ENCODE measurements around the gene TRIM74.
A peak's percentile ranks its signal among the peaks of the same experiment; 100 is the strongest.
"Not testable (repeated sequence)": the region's sequence is repeated elsewhere in the genome, so short reads cannot be mapped to it uniquely, and the experiment has no call there.

Gene TRIM74

DNA sequence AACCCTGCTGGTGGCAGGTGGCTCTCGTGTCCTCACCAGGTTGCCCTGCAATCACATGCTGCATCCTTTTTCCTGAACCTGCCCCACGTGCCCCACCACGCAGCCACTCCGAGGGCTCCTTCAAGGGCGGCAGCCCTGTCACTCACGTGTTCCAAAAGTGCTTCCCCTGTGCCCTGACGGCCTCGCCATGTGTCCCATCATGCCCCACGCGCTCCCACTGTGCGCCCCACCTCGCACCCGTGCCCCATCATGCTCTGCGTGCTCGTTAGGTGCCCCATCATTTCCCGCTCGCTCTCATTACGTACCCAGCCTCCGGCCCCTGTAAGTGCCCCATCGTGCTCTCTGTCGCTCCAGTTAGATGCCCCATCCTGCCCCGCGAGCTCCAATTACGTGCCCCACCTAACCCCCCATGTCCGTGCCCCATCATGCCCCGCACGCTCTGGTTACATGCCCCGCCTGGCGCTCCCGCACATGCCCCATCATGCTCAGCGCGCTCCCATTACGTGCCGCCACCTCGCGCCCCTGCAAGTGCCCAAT, at the start of gene TRIM74:
Gene TRIM74, minus strand, starts transcription at position 487 of the 537 bp plus-strand sequence. CDS start 3,309 bp downstream, outside the sequence.
- not testable (repeated sequence) for DNase-seq (ENCODE audit: low read depth in 2 of 3, low spot score in 1 of 3)

GRCh38 chr7:73006491-73006890, 37.2 kb upstream of the TRIM74 start:
- not testable (repeated sequence) for DNase-seq (ENCODE audit: low read depth in 2 of 3, low spot score in 1 of 3)

GRCh38 chr7:73005693-73006447, 36.6 kb upstream of the TRIM74 start:
- peak; percentile 81 to 91 (median 83) for DNase-seq (ENCODE audit: low read depth in 2 of 3, low spot score in 1 of 3)

- DNase-seq (ENCODE audit: low read depth in 2 of 3, low spot score in 1 of 3), result peak; percentile 27 to 72 (median 41)
These were observed 36.1 kb upstream of the TRIM74 start for GRCh38 chr7:73005356-73005692.

DNA sequence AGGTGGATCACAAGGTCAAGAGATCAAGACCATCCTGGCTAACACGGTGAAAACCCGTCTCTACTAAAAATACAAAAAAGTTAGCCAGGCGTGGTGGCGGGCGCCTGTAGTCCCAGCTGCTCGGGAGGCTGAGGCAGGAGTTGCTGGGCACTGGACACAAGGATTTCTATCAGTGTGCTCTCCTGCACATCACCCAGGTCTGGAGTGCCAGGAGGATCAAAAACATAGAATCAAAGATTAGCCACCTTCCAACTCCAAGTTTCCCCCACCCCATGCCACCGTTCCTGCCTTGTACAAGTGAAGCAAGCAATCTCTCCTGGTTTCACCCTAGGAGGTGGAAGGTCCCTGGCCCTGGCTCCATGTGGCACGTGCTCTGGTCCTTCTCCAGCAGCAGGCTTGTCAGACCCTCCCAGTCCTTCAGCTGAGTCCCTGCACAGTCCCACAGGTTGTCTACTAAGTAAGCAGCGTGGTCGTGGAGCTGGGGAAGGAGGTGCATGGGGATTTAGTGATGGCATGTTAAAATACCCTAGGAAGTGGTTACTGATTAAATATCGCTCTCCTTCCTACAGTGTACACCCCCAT, 28.7 kb upstream of the TRIM74 start:
- DNase-seq (ENCODE audit: low read depth in 2 of 3, low spot score in 1 of 3), result not testable (repeated sequence)

GRCh38 chr7:72997447-72997846, 28.2 kb upstream of the TRIM74 start:
- DNase-seq (ENCODE audit: low read depth in 2 of 3, low spot score in 1 of 3), result not testable (repeated sequence)

DNA sequence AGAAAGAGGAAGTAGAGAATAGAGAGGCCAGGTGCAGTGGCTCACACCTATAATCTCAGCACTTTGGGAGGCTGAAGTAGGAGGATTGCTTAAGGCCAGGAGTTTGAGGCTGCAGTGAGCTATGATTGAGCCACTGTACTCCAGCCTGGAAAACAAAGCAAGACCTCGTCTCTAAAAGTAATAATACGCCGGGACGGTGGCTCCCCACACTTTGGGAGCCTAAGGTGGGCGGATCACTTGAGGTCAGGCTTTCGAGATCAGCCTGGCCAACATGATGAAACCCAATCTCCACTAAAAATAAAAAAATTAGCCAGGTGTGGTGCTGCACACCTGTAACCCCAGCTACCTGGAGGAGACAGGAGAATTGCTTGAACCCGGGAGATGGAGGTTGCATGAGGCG, 26.2 kb upstream of the TRIM74 start:
- DNase-seq (ENCODE audit: low read depth in 2 of 3, low spot score in 1 of 3), result not testable (repeated sequence)

DNA sequence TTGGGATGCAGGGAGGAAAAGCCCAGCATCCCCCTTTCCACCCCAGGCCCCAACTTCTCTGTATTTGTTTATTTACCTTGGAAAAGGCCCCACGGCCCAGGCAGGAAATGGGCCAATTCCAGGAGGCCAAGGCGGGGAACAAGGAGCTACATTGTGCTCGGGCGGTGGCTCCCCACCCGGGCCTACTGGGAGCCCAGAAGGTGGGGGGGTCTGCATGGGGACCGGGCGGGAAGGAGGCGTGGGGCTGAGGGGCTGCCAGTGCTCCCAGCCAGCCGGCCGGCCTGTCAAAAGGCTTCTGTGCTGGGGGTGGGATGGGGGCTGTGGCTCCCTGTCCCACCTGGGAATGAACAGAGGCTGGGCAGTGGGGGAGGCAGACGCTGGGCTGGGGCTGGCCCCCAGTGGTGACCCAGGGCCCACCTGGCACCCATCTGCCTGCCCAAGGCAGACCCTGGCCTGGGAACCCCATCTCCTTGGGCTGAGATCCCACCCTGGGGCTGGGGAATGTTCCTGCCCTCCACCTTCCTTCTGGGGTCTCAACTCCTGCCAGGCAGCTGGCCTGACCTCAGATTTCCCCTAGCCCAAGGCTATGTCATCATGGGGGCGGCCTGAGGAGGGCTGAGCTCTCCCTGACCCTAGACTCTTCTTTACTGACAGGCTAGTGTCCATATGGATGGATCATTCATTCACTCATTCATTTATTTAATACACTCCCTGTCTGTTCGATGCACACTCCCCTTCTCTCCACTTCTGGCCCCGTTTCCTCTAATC, 21.1 kb upstream of the TRIM74 start:
- not testable (repeated sequence) for DNase-seq (ENCODE audit: low read depth in 2 of 3, low spot score in 1 of 3)

GRCh38 chr7:72982084-72982483, 12.8 kb upstream of the TRIM74 start:
- not testable (repeated sequence) for DNase-seq (ENCODE audit: low read depth in 2 of 3, low spot score in 1 of 3)

- DNase-seq (ENCODE audit: low read depth in 2 of 3, low spot score in 1 of 3), result not testable (repeated sequence)
These were observed 11.1 kb upstream of the TRIM74 start for GRCh38 chr7:72980382-72980781.

DNA sequence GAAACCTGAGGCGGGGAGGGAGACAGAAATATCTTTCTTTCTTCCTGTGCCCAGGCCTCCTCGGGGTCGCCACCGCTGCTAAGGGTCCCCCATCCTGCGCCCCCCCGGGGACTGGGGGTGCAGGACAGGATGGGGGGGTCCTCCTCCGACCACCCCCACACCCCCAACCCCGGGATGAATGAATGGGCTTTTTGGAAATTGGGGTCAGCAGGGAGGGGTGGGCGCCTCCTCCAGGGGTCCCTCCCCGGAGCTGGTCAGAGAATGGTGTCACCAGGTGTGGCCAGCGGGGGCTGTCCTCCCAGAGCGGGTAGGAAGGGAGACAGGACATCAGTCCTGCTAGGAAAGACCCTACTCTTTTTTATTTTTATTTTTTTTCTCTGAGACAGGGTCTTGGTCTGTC, 7.2 kb upstream of the TRIM74 start:
- DNase-seq (ENCODE audit: low read depth in 2 of 3, low spot score in 1 of 3), result not testable (repeated sequence)

DNA sequence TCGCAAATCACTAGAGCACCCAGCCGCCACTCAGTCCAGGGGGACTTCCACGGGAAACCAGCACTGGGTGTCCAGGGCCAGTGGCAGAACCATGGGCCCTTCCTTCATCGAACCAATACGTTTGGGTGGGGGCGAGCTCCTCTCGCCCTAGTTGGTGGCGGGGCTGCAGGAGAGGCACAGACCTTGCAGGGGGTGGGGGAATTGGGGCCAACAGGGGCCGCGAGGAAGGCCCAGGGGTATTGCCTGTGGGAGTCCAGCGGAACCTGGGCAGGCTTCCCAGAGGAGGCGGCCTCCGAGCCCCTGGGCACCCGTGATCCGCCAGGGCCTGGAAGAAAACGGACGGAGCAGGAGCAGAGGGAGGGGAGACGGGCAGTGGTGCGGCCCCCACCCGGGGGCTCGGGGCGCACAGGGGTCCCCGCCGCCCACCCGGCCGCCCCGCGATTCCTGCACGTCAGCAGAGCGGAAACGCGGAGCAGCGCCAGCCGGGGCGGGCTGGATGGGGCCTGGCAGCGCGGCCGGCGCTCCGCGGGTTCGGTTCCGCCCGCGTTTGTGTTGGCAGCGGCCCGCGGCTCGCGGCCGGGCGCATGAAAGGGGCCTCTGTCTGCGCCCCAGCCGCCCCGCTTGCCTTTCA, 6.5 kb upstream of the TRIM74 start:
- not testable (repeated sequence) for DNase-seq (ENCODE audit: low read depth in 2 of 3, low spot score in 1 of 3)

DNA sequence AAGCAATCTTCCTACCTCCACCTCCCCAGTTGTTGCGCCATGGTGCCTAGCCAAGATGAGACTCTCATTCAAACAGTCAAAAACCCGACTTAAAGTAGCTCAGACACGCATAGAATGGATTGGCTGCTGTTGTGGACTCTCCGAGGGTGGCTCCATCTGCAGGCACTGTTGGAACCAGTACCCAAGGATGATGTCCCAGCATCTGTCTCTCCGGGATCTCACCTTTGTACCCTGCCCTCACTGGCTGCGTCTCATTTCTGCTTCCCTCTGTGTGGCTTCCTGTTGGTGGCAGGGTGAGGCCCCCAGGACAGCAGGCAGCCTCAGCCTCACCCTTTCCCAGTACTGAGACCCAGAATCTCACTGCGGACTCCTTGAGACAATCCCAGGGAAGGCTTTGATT, 5.5 kb upstream of the TRIM74 start:
- not testable (repeated sequence) for DNase-seq (ENCODE audit: low read depth in 2 of 3, low spot score in 1 of 3)

DNA sequence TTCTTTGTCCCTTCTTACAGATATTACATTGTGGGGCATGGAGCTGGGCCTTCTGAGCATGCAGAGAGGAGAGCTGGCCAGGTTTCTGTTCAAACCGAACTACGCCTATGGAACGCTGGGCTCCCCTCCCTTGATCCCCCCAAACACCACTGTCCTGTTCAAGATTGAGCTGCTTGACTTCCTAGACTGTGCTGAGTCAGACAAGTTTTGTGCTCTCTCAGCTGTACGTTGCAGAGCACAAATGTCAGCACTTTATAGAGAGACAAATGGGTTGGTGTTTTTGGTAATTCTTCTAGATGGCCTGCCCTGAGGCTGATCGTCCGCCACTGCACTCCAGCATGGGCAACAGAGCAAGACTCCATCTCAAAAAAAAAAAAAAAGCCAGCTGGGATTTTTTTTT, 2.2 kb upstream of the TRIM74 start:
- not testable (repeated sequence) for DNase-seq (ENCODE audit: low read depth in 2 of 3, low spot score in 1 of 3)

- DNase-seq (ENCODE audit: low read depth in 2 of 3, low spot score in 1 of 3), result not testable (repeated sequence)
These were observed 422 bp upstream of the TRIM74 start for GRCh38 chr7:72969688-72970087.

DNA sequence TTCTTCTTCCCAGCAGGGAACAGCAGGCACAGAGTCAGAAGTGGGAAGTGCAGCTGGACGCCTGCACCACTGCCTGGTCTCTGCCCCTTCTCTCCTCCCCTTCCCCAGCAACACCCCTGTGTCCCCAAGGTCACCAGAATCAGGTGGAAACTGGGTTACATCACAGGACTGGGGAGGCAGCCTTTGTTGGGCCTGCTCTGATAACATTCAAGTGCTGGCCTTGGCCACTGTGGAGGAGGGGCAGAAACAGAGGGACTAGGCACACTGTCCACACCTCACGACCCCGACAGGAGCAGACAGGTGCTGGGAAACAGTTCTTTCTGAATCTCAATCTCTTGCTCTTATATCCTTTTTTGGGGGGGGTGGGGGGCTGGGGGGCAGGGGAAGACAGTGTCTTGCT, 2.4 kb downstream of the TRIM74 start:
- DNase-seq (ENCODE audit: low read depth in 2 of 3, low spot score in 1 of 3), result not testable (repeated sequence)

DNA sequence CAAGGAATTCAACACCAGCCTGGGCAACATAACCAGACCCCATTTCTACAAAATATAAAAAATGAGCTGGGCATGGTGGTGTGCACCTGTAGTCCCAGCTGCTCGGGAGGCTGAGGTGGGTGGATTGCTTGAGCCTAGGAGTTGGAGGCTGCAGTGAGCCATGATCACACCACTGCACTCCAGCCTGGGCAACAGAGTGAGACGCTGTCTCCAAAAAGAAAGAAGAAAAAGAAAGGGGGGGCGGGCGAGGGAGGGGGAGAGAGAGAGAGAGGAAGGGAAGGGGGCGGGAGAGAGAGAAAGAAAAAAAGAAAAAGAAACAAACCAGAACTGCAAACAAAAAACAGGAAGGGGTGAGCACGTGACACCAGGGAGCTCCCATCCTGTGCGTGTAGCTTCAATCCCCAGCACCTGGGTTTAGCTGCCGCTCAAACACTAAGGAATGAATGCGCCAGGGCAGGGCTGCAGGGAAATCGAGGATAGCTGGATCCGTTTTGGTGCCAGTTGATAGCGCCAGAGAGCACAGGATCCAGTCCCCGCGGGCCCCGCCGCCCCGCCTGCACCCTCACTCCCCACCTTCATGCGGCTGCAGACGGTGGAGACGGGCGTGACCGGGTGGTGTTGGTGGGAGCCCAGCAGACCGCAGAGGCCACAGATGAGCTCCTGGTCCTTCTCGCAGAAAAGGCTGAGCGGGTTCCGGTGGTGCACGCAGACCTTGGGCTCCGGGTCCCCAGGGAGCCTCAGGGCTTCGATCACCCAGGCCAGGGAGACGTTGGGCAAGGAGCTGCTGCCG, 3.9 kb downstream of the TRIM74 start:
- DNase-seq (ENCODE audit: low read depth in 2 of 3, low spot score in 1 of 3), result not testable (repeated sequence)

DNA sequence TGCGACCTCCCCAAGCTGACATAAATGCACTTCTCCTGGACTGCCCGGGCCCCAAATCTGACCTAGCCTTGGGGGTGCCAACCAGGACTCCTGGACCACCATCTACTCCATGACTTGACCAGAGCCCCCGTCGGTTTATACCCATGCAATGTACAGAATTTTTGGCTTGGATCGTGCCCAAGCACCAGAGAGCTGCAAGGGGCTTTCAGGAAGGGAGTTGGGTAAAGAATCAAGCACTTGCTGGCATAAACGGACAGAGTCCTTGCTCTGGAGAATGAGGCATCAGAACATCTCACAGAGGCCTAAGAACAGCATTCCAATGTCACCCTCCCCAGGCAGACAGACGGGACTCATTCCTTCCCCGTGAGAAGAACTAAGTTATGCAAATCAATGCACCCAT, 6.2 kb downstream of the TRIM74 start:
- not testable (repeated sequence) for DNase-seq (ENCODE audit: low read depth in 2 of 3, low spot score in 1 of 3)

DNA sequence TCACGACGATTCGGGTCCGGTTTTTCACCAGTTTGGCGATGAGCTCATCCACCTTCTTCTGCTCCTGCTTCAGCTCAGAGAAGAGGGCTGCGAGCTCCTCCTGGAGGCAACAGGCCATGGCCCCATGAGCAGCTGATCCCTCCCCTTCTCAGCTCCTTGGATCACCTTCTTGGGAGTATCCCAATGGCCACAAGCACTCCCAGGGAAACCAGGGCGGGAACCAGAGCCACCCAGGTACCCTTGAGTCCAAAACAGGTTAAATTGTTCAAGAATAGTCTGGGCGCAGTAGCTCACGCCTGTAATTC, 8.0 kb downstream of the TRIM74 start:
- DNase-seq (ENCODE audit: low read depth in 2 of 3, low spot score in 1 of 3), result not testable (repeated sequence)

DNA sequence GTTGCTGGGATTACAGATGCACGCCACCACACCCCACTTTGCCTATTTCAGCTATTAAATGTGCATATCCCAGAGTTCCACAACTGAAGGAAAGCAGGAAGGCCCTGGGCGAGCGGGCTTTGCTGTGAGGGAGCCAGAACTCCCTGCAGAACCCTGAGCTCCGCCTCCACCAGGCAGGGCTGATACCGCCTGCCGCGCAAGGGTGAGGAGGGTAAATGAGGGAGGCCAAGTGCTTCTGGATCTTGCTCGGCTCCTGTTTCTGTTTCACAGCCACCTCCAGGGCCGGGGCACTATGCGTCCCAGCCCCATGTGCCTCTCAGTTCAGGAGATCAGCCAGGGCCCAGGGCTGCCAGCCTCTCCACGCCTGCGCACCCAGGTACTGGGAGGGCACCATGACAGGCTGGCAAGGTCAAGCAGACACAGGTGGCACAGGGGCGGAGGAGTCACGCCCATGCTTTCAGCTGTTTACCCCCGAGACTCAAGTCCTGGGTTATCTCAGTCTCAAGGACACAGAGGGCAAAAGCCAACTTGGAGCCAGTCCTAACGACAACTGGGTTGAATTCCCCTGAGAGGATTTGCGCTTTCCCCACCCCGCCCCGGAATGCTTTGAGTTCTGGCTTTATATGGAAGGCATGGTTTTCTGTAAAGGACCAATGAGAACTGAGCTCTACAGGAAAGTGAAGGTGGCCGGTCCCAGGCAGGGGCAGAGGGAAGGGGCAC, 8.5 kb downstream of the TRIM74 start:
- DNase-seq (ENCODE audit: low read depth in 2 of 3, low spot score in 1 of 3), result not testable (repeated sequence)

All from stimulated activated CD4-positive, alpha-beta T cell treated with anti-CD3 and anti-CD28 coated beads, Interleukin-12 subunit alpha, Interleukin-12 subunit beta, amount 100 ng/mL, for 48 hours (primary cell).